Natural killer cell (primary cell): ENCODE data around the gene HNRNPC. TPM values are rescaled to one million over a fixed set of nuclear protein-coding genes. Genes with fewer than 3 reads are reported as not detected.
"Not testable (repeated sequence)": the region's sequence is repeated elsewhere in the genome, so short reads cannot be mapped to it uniquely, and the experiment has no call there.

Experiments
- ATAC-seq, 3 donors: fragments of 150-1000 bp in 2 of 3; fragments of 200-7000 bp in 1 of 3; cut with Tn5 transposase; 1 replicate in 1 of 3; 2 replicates in 2 of 3; pipeline ENCODE4 v1.10.0; 2021; ENCODE audit warnings: mild to moderate bottlenecking in 2 of 3, moderate library complexity in 2 of 3
- DNase-seq, 2 donors: peaks; one replicate each; pipeline versions ENCODE4 v3.0.0 to v3.0.0-alpha.2; 2013 to 2021; ENCODE audit warnings: mixed read lengths in 1 of 2
- H3K27ac ChIP-seq: one replicate; pipeline ENCODE4 v1.5.1; 2013; ENCODE audit warnings: mild to moderate bottlenecking, low read length
- H3K27me3 ChIP-seq: one replicate; pipeline ENCODE4 v1.6.1; 2013; ENCODE audit warnings: low read length; ENCODE audit not compliant: control insufficient read depth, insufficient read depth
- H3K36me3 ChIP-seq: one replicate; pipeline ENCODE4 v1.6.1; 2013; ENCODE audit warnings: low read length; ENCODE audit not compliant: control insufficient read depth, insufficient read depth
- H3K4me1 ChIP-seq: one replicate; pipeline ENCODE4 v1.6.1; 2013; ENCODE audit warnings: low read length; ENCODE audit not compliant: control insufficient read depth, insufficient read depth
- H3K4me3 ChIP-seq: one replicate; pipeline ENCODE4 v1.5.1; 2013; ENCODE audit warnings: low read length
- H3K9me3 ChIP-seq: one replicate; pipeline ENCODE4 v1.6.1; 2013; ENCODE audit warnings: low read length; ENCODE audit not compliant: control insufficient read depth, insufficient read depth
- H3K27ac Mint-ChIP-seq, 2 donors: one replicate each; pipeline ENCODE4 v1.8.0; 2022; ENCODE audit warnings: mild to moderate bottlenecking in 2 of 2, mixed read lengths in 2 of 2, moderate library complexity in 1 of 2
- H3K27me3 Mint-ChIP-seq, 2 donors: one replicate each; pipeline ENCODE4 v1.8.0; 2022; ENCODE audit warnings: low read depth in 2 of 2, mixed read lengths in 2 of 2
- H3K36me3 Mint-ChIP-seq: one replicate; pipeline ENCODE4 v1.8.0; 2022; ENCODE audit warnings: mixed read lengths
- H3K4me1 Mint-ChIP-seq, 2 donors: one replicate each; pipeline ENCODE4 v1.8.0; 2022; ENCODE audit warnings: mixed read lengths in 2 of 2
- H3K4me3 Mint-ChIP-seq: one replicate; pipeline ENCODE4 v1.8.0; 2022; ENCODE audit warnings: mild to moderate bottlenecking, moderate library complexity, mixed read lengths
- H3K9me3 Mint-ChIP-seq, 2 donors: one replicate each; pipeline ENCODE4 v1.8.0; 2022; ENCODE audit warnings: mixed read lengths in 2 of 2
- WGBS: methylation state at CpG from one replicate; pipeline ENCODE4 v1.1.7; 2013; ENCODE audit warnings: missing lambda C conversion rate; ENCODE audit not compliant: insufficient coverage; 5-methylcytosine and 5-hydroxymethylcytosine counted together
- intact Hi-C: fragments of 100-400 bp; cut with micrococcal nuclease; formaldehyde crosslinking; loops from one replicate; pipeline ENCODE4 v1.14.2; 2022
- total RNA-seq, 4 donors: library from RNA; stranded (reverse); fragments of 120-200 nt in 1 of 4; gene quantifications; one replicate each; pipeline versions ENCODE4 v1.2.3 to v1.2.4, GENCODE V29; 2013 to 2022
- TF ChIP-seq, protein P1 (sequence below): fragments of 200-600 bp; IDR thresholded peaks from one replicate; pipeline ENCODE4 v1.8.0; 2022; ENCODE audit warnings: antibody characterized with exemption

HNRNPC gene
- total RNA-seq, 3 donors from 2014 or later (not counting 1 experiment from before 2014, with no cell fraction given), result 501 to 547 (median 515) TPM

DNA sequence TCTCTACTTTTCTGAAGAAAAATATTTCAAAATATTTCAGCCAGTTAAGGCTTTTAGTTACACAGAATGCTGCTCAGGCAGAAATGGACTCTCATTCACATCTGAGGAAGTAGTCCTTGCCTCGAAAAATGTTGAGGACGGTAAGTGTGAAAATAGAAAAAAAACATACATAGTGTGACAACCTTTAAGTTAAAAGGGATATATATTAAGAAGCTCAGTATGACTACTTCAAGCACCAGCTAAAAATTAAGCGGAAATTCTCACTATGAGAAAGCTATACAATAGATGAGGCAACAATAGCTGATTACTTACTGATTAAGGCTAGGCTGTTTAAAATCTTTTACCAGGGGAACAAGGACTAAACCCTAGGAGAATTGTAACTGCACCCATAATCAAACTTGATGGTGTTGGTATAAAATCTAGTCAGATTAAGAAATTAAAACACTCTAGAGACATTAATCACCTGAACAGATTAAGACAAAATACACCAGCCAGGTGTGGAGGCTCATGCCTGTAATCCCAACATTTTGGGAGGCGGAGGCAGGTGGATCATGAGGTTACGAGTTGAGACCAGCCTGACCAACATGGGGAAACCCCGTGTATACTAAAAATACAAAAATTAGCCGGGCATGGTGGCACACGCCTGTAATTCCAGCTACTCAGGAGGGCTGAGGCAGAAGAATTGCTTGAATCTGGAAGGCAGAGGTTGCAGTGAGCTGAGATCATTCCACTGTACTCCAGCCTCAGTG lies 53.9 kb downstream of the HNRNPC start:
- Histone ChIP-seq H3K4me1 (peaks cover 22% of the 10 kb centered on the region), H3K27me3 (no peaks in the 10 kb centered on the region), H3K9me3 (no peaks in the 10 kb centered on the region), H3K27ac (no peak overlapping the region), H3K4me3 (no peak overlapping the region), H3K36me3 (peaks cover 52% of the 10 kb centered on the region)
- Mint-ChIP-seq H3K4me3 (peak overlapping the region; percentile 80), H3K4me1 (peaks cover 55 to 56% of the 10 kb centered on the region in 2 donors), H3K27me3 (no peaks in the 10 kb centered on the region), H3K9me3 (no peaks in the 10 kb centered on the region), H3K27ac (peak overlapping the region; percentile 90 to 93), H3K36me3 (peaks cover 15% of the 10 kb centered on the region)
- peak; percentile 55 to 61 (median 55) for ATAC-seq
- TF ChIP-seq, protein P1, sequence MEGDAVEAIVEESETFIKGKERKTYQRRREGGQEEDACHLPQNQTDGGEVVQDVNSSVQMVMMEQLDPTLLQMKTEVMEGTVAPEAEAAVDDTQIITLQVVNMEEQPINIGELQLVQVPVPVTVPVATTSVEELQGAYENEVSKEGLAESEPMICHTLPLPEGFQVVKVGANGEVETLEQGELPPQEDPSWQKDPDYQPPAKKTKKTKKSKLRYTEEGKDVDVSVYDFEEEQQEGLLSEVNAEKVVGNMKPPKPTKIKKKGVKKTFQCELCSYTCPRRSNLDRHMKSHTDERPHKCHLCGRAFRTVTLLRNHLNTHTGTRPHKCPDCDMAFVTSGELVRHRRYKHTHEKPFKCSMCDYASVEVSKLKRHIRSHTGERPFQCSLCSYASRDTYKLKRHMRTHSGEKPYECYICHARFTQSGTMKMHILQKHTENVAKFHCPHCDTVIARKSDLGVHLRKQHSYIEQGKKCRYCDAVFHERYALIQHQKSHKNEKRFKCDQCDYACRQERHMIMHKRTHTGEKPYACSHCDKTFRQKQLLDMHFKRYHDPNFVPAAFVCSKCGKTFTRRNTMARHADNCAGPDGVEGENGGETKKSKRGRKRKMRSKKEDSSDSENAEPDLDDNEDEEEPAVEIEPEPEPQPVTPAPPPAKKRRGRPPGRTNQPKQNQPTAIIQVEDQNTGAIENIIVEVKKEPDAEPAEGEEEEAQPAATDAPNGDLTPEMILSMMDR, result no peak
- 63% methylated on average over 5 of the region's 8 CpGs for WGBS
- intact Hi-C loops, result loop anchor here (10.0 kb wide), 1 partner anchor 49 kb away; the partner anchor contains the start of gene HNRNPC
- DNase-seq, result no peak

DNA sequence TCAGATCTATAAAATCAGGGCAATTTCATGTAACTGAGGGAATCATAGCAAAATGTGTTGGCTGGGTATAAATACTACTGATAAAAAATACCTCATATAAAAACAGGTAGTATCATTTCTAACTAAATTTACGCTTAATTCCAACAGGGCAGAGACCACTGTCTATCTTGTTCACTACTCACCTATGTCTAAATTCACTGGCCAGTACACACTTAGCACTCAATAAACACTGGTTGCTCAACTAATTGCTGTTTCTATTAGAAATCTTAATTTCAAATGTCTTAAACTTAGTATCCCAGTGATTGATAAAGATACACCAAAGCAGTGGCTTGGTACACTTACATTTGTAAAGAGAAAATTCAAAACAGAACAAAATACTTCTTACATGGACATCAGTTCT lies 55.6 kb downstream of the HNRNPC start:
- intact Hi-C loops, result loop anchor here (10.0 kb wide), 1 partner anchor 51 kb away; the partner anchor contains the start of gene HNRNPC
- no peak overlapping the region for H3K27ac ChIP-seq
- WGBS, result 100% methylated on average over 1 of the region's 1 CpG

DNA sequence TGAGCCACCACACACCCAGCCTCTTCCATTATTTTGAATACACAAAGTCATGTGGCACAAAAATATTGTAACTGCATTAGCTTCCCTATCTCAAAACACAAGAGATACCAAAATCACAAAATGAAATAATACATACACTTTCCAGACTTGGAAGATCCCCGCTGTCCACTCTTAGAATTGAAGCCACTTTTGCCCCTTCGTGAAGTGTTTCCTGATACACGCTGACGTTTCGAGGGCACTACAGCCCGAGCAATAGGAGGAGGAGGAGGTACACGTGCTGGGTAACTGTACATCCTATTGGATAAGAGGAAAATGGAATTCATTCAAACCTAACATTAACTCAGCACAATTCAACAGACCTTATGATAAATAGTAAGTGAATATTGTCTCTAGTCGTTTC lies 56.4 kb downstream of the HNRNPC start:
- DNase-seq, H3K4me3 Mint-ChIP-seq, H3K9me3 Mint-ChIP-seq, H3K27ac ChIP-seq, H3K27me3 Mint-ChIP-seq, ATAC-seq, H3K27me3 ChIP-seq, H3K4me3 ChIP-seq, H3K9me3 ChIP-seq: not testable (repeated sequence)
- Histone ChIP-seq H3K4me1 (peaks cover 17% of the 10 kb centered on the region), H3K36me3 (peaks cover 63% of the 10 kb centered on the region)
- WGBS, result 97% methylated on average over 6 of the region's 8 CpGs
- peaks cover 34% of the 10 kb centered on the region for H3K36me3 Mint-ChIP-seq
- peaks cover 51 to 52% of the 10 kb centered on the region in 2 donors for H3K4me1 Mint-ChIP-seq
- intact Hi-C loops, result loop anchor here (10.0 kb wide), 1 partner anchor 52 kb away; the partner anchor contains the start of gene HNRNPC
- peak overlapping the region; percentile 77 to 93 for H3K27ac Mint-ChIP-seq

More for the DNA sequence above, 55.6 kb downstream of the HNRNPC start:
- H3K4me3 Mint-ChIP-seq, result peak overlapping the region; percentile 5
- no peaks in the 10 kb centered on the region for H3K9me3 ChIP-seq
- no peak overlapping the region for H3K4me3 ChIP-seq
- peaks cover 44 to 45% of the 10 kb centered on the region in 2 donors for H3K4me1 Mint-ChIP-seq
- no peaks in the 10 kb centered on the region for H3K27me3 ChIP-seq
- TF ChIP-seq, protein P1, result no peak
- no peaks in the 10 kb centered on the region for H3K9me3 Mint-ChIP-seq
- H3K4me1 ChIP-seq, result peaks cover 22% of the 10 kb centered on the region
- ATAC-seq (no peak), DNase-seq (no peak)
- peaks cover 25% of the 10 kb centered on the region for H3K36me3 Mint-ChIP-seq
- H3K27me3 Mint-ChIP-seq, result no peaks in the 10 kb centered on the region
- H3K27ac Mint-ChIP-seq, result peak overlapping the region; percentile 90 to 93
- peaks cover 59% of the 10 kb centered on the region for H3K36me3 ChIP-seq

DNA sequence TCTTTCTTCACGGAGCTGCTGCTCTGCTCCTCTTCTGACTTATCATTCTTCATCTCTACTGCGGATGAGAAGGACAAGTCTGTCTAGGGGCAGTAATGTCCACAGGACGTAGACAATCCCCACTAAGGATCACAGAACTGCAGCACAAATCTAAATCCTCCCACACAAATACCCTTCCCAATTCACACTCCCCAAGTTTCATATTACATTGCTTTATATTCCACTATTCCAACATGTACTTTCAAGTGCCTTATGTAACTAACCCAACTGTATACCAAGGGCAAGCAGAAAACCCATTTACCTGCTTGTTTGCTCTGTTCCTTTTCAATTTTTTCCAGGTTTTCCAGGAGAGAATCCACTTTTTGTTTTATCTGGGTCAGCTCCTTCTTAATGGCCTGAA lies 57.7 kb downstream of the HNRNPC start:
- ATAC-seq, result no peak
- H3K36me3 ChIP-seq, result peaks cover 66% of the 10 kb centered on the region
- DNase-seq, result no peak
- no peak overlapping the region for H3K27ac ChIP-seq
- peak overlapping the region; percentile 77 to 93 for H3K27ac Mint-ChIP-seq
- H3K9me3 Mint-ChIP-seq, result no peaks in the 10 kb centered on the region
- no peak overlapping the region for H3K4me3 ChIP-seq
- H3K4me3 Mint-ChIP-seq, result no peak overlapping the region
- intact Hi-C loops, result loop anchor here (10.0 kb wide), 1 partner anchor 53 kb away; the partner anchor contains the start of gene HNRNPC
- WGBS, result 97% methylated on average over 3 of the region's 3 CpGs
- peaks cover 55 to 65% of the 10 kb centered on the region in 2 donors for H3K4me1 Mint-ChIP-seq
- TF ChIP-seq, protein P1, result no peak
- no peaks in the 10 kb centered on the region for H3K9me3 ChIP-seq
- H3K27me3 Mint-ChIP-seq, result no peaks in the 10 kb centered on the region
- H3K27me3 ChIP-seq, result no peaks in the 10 kb centered on the region
- H3K36me3 Mint-ChIP-seq, result peaks cover 46% of the 10 kb centered on the region
- peaks cover 17% of the 10 kb centered on the region for H3K4me1 ChIP-seq
